GM13977 (cell line): ENCODE data around the gene KRT2.

Experiments used
- DNase-seq: peaks from one replicate; pipeline ENCODE4 v3.0.0; 2012; ENCODE audit warnings: low spot score
- CTCF ChIP-seq: IDR thresholded peaks from 2 replicates; pipeline ENCODE4 v1.5.1; 2012; ENCODE audit warnings: mild to moderate bottlenecking, control low read depth; ENCODE audit not compliant: insufficient read depth; ENCODE audit errors: extremely low read depth, missing control alignments
- in situ Hi-C: fragments of 300-500 bp; cut with MboI; formaldehyde crosslinking; loops from one replicate; pipeline ENCODE4 v1.12.0; 2022; ENCODE audit warnings: low sequenced_read_pairs, low pct_unique_long_range_greater_than_20kb, mixed read lengths, inconsistent platforms; ENCODE audit not compliant: unreplicated experiment

Gene KRT2

GRCh38 chr12:52682381-52682660 lies 30.3 kb upstream of the KRT2 start:
- in situ Hi-C loops = no loop called here
- no peak for TF ChIP-seq CTCF
- DNase-seq = no peak

- in situ Hi-C loops = no loop called here
- TF ChIP-seq CTCF = no peak
- DNase-seq = no peak
Observed at GRCh38 chr12:52681526-52682380, 29.7 kb upstream of the KRT2 start.

- TF ChIP-seq CTCF = no peak
- in situ Hi-C loops = no loop called here
- DNase-seq = no peak
Observed at GRCh38 chr12:52680363-52680762, 28.4 kb upstream of the KRT2 start, which contains the start of gene KRT1. Gene KRT1, minus strand, starts transcription at chr12:52680407. Its CDS starts 59 bp downstream, at chr12:52680348.

- in situ Hi-C loops = no loop called here
- TF ChIP-seq CTCF = no peak
- DNase-seq = no peak
Observed at GRCh38 chr12:52679875-52680274, 27.9 kb upstream of the KRT2 start.

- in situ Hi-C loops = no loop called here
- no peak for DNase-seq
- TF ChIP-seq CTCF = no peak
Observed at GRCh38 chr12:52677671-52678070, 25.7 kb upstream of the KRT2 start.

- in situ Hi-C loops = no loop called here
- TF ChIP-seq CTCF = no peak
Observed at GRCh38 chr12:52677126-52677525, 25.1 kb upstream of the KRT2 start.

More at GRCh38 chr12:52677126-52677525, 25.1 kb upstream of the KRT2 start:
- DNase-seq = no peak
